ENCODE data around the gene ALDH1L2.

Gene ALDH1L2

DNA sequence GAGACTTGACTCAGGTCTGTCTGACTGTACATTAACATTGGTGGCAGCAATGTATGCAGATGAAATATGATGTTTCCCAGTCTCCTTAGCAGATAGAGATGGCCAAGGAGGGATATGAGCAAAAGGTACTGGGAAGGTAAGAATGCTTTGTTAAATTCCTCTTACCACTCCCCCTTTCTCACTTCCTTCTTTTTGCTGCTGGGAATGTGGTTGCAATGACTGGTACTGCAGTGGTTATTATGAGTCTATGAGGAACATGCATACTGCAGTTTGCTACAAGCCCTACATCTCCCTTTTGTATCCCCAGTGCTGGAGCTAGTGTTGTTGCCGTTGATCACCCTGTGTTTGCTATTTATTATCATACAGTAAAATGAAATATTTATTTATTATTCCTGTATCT lies 35.9 kb downstream of the ALDH1L2 start:
- H2AFZ ChIP-seq (ENCODE audit: low read depth, low read length): no peak overlapping the region
- H3K9ac ChIP-seq (ENCODE audit: low read length): no peak overlapping the region
- H3K79me2 ChIP-seq (ENCODE audit: low read length): no peaks in the 10 kb centered on the region

DNA sequence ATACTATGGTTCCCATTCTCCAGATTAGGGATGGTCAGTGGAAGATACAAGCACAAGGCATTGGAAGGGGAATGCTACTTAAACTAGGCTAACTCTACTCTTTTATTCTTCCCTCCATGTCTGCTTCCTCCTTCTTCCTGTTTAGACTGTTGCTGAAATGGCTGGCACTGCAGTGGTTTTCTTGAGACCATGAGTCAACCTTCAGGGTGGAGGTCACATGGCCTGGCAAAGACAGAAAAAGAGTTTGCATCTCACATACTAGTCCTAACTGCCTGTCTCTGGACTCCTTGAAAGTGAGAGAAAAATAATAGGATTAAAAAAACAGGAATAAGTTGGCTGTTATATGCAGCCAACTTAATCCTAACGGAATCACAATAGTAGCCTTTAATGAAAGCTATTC lies 37.0 kb downstream of the ALDH1L2 start:
- no peak overlapping the region for H3K9ac ChIP-seq (ENCODE audit: low read length)
- no peaks in the 10 kb centered on the region for H3K27me3 ChIP-seq (ENCODE audit: low read depth, low read length)
- H2AFZ ChIP-seq (ENCODE audit: low read depth, low read length): no peak overlapping the region
- no peaks in the 10 kb centered on the region for H3K79me2 ChIP-seq (ENCODE audit: low read length)
- H3K4me3 ChIP-seq (ENCODE audit: low read length): no peak overlapping the region
- no peaks in the 10 kb centered on the region for H4K20me1 ChIP-seq (ENCODE audit: insufficient read depth, low read length)
- no peaks in the 10 kb centered on the region; the same call in 1 of the 2 replicates for H3K9me3 ChIP-seq (ENCODE audit: insufficient read depth, low read length)
- no peak overlapping the region for H3K27ac ChIP-seq (ENCODE audit: low read length)
- H3K4me2 ChIP-seq (ENCODE audit: low read length): no peak overlapping the region
- H3K36me3 ChIP-seq (replicated peaks; ENCODE audit: low read depth, low read length): peaks cover 11% of the 10 kb centered on the region
- no peaks in the 10 kb centered on the region; the same call in 1 of the 2 replicates for H3K4me1 ChIP-seq (ENCODE audit: low read length)
- TF ChIP-seq EZH2phosphoT487 (IDR thresholded peaks at IDR 0.05; ENCODE audit: low read depth): no peak
- TF ChIP-seq, protein P1, sequence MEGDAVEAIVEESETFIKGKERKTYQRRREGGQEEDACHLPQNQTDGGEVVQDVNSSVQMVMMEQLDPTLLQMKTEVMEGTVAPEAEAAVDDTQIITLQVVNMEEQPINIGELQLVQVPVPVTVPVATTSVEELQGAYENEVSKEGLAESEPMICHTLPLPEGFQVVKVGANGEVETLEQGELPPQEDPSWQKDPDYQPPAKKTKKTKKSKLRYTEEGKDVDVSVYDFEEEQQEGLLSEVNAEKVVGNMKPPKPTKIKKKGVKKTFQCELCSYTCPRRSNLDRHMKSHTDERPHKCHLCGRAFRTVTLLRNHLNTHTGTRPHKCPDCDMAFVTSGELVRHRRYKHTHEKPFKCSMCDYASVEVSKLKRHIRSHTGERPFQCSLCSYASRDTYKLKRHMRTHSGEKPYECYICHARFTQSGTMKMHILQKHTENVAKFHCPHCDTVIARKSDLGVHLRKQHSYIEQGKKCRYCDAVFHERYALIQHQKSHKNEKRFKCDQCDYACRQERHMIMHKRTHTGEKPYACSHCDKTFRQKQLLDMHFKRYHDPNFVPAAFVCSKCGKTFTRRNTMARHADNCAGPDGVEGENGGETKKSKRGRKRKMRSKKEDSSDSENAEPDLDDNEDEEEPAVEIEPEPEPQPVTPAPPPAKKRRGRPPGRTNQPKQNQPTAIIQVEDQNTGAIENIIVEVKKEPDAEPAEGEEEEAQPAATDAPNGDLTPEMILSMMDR (IDR thresholded peaks at IDR 0.05; ENCODE audit: low read depth, low read length): no peak

More for the DNA sequence above, 35.9 kb downstream of the ALDH1L2 start:
- H3K4me2 ChIP-seq (ENCODE audit: low read length): no peak overlapping the region
- H4K20me1 ChIP-seq (ENCODE audit: insufficient read depth, low read length): no peaks in the 10 kb centered on the region
- no peaks in the 10 kb centered on the region; the same call in 1 of the 2 replicates for H3K9me3 ChIP-seq (ENCODE audit: insufficient read depth, low read length)
- TF ChIP-seq EZH2phosphoT487 (IDR thresholded peaks at IDR 0.05; ENCODE audit: low read depth): no peak
- TF ChIP-seq, protein P1 (IDR thresholded peaks at IDR 0.05; ENCODE audit: low read depth, low read length): no peak
- peaks cover 3% of the 10 kb centered on the region for H3K4me1 ChIP-seq (ENCODE audit: low read length)
- no peak overlapping the region for H3K27ac ChIP-seq (ENCODE audit: low read length)
- peaks cover 11% of the 10 kb centered on the region for H3K36me3 ChIP-seq (replicated peaks; ENCODE audit: low read depth, low read length)
- no peaks in the 10 kb centered on the region for H3K27me3 ChIP-seq (ENCODE audit: low read depth, low read length)
- H3K4me3 ChIP-seq (ENCODE audit: low read length): no peak overlapping the region

- Histone ChIP-seq H3K9ac (ENCODE audit: low read length) (no peak overlapping the region), H3K4me3 (ENCODE audit: low read length) (no peak overlapping the region), H3K79me2 (ENCODE audit: low read length) (no peaks in the 10 kb centered on the region), H4K20me1 (ENCODE audit: insufficient read depth, low read length) (no peaks in the 10 kb centered on the region), H3K4me1 (ENCODE audit: low read length) (peaks cover 19% of the 10 kb centered on the region), H3K4me2 (ENCODE audit: low read length) (no peak overlapping the region), H3K27me3 (ENCODE audit: low read depth, low read length) (no peaks in the 10 kb centered on the region), H3K9me3 (ENCODE audit: insufficient read depth, low read length) (no peaks in the 10 kb centered on the region), H2AFZ (ENCODE audit: low read depth, low read length) (no peak overlapping the region), H3K27ac (ENCODE audit: low read length) (no peak overlapping the region), H3K36me3 (replicated peaks; ENCODE audit: low read depth, low read length) (no peaks in the 10 kb centered on the region)
- TF ChIP-seq, protein P1 (IDR thresholded peaks at IDR 0.05; ENCODE audit: low read depth, low read length): no peak
- no peak for TF ChIP-seq EZH2phosphoT487 (IDR thresholded peaks at IDR 0.05; ENCODE audit: low read depth)
These were observed 43.1 kb downstream of the ALDH1L2 start for GRCh38 chr12:105041186-105041585.

DNA sequence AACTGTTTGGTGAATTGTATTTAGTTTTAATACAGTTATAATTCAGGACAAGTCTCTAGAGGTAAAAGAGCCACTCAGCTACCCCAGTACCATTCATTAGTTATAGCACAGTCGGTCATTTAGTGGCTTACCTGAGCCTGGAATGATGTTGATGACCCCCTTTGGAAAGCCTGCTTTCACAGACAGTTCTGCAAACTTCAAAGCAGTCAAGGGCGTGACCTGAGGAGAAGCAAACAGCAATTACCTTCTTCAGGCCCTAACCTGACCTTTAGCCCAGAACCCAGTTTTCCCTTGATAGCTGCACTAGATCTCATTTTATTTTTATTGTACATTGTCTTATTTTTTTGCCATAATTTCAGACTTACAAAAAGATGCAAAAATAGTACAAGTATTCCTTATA lies 43.8 kb downstream of the ALDH1L2 start:
- Histone ChIP-seq H3K27me3 (ENCODE audit: low read depth, low read length) (no peaks in the 10 kb centered on the region), H3K36me3 (replicated peaks; ENCODE audit: low read depth, low read length) (no peaks in the 10 kb centered on the region), H3K79me2 (ENCODE audit: low read length) (no peaks in the 10 kb centered on the region), H3K27ac (ENCODE audit: low read length) (no peak overlapping the region), H3K9me3 (ENCODE audit: insufficient read depth, low read length) (no peaks in the 10 kb centered on the region), H4K20me1 (ENCODE audit: insufficient read depth, low read length) (no peaks in the 10 kb centered on the region), H3K4me1 (ENCODE audit: low read length) (peaks cover 19% of the 10 kb centered on the region), H3K4me3 (ENCODE audit: low read length) (no peak overlapping the region), H3K9ac (ENCODE audit: low read length) (no peak overlapping the region), H3K4me2 (ENCODE audit: low read length) (no peak overlapping the region), H2AFZ (ENCODE audit: low read depth, low read length) (no peak overlapping the region)
- TF ChIP-seq, protein P1 (IDR thresholded peaks at IDR 0.05; ENCODE audit: low read depth, low read length): no peak

Measured in OCI-LY3 (cell line).